ENCODE data around the gene ZNF544.
A peak's percentile ranks its signal among the peaks of the same experiment; 100 is the strongest.

ZNF544 gene

GRCh38 chr19:58228585-58229254, at the start of gene ZNF544:
ZNF544 (plus strand) TSS chr19:58228914; CDS start chr19:58244024, 15,110 bp downstream.
- peak; percentile 75 to 76 for DNase-seq (ENCODE audit: low read depth in 2 of 2)
- peak; percentile 29 for TF ChIP-seq CTCF (IDR thresholded peaks at IDR 0.05; ENCODE audit: low read depth, low read length)
- peak within 1 kb of the TSS; percentile 88 to 95 for H3K4me3 ChIP-seq (replicated peaks in 1 of 2; ENCODE audit: low read depth in 2 of 2, low read length in 2 of 2)

- peak; percentile 73 for TF ChIP-seq CTCF (IDR thresholded peaks at IDR 0.05; ENCODE audit: low read depth, low read length)
- peak; percentile 44 to 68 for DNase-seq (ENCODE audit: low read depth in 2 of 2)
- H3K4me3 ChIP-seq (replicated peaks in 1 of 2; ENCODE audit: low read depth in 2 of 2, low read length in 2 of 2): peak overlapping the region; percentile 90
Observed at GRCh38 chr19:58181902-58182576, 46.7 kb upstream of the ZNF544 start.

- DNase-seq (ENCODE audit: low read depth in 2 of 2): no peak
- peak overlapping the region; percentile 90 for H3K4me3 ChIP-seq (replicated peaks in 1 of 2; ENCODE audit: low read depth in 2 of 2, low read length in 2 of 2)
- no peak for TF ChIP-seq CTCF (IDR thresholded peaks at IDR 0.05; ENCODE audit: low read depth, low read length)
Observed at GRCh38 chr19:58182577-58182988, 46.1 kb upstream of the ZNF544 start.

DNA sequence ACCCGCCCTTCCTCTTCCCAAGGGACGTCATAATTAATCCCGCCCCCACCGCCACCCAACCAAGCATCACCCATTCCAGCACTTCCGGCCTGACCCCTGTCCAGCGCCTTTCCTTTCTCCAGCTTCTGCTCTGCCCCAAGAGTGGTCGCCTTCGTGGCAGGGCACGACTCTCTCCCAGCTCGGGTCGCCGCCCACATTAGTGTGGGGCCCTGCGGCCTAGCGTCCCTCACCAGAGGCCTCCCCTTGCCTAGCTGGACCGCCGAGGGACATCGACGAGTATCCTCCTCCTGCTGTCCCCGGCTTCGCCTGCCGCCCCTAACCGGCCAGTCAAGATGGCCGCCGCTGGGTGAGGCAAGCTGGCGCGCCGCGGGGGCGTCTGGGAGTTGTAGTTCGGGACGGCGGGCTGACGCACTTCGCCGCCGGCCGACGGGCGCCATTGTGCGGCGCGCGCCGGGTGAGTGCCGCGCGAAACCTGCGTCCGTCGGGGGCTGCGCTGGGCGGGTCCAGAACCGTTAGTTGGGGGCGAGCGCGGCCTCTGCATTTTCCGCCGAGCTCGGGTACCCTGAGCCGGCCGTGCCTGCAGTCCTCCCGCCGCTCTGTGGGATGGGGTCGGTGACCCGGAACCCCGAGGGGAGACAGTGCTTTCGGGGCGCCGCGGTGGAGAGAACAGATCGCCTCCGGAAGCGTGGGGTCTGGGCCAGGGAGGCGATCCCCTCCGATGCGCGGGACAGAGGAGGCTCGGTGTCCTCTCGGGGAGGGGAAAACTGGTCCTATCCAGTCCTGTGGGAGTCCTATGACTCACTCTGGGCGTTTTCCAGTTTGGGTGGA, 45.5 kb upstream of the ZNF544 start, which contains the start of gene ZNF274:
TSS of gene ZNF274 (plus strand) at position 73 of the 828 bp plus-strand sequence. CDS start 905 bp downstream, outside the sequence.
- H3K4me3 ChIP-seq (replicated peaks in 1 of 2; ENCODE audit: low read depth in 2 of 2, low read length in 2 of 2): peak within 1 kb of the TSS; percentile 90
- TF ChIP-seq CTCF (IDR thresholded peaks at IDR 0.05; ENCODE audit: low read depth, low read length): no peak
- peak; percentile 95 to 98 for DNase-seq (ENCODE audit: low read depth in 2 of 2)

DNA sequence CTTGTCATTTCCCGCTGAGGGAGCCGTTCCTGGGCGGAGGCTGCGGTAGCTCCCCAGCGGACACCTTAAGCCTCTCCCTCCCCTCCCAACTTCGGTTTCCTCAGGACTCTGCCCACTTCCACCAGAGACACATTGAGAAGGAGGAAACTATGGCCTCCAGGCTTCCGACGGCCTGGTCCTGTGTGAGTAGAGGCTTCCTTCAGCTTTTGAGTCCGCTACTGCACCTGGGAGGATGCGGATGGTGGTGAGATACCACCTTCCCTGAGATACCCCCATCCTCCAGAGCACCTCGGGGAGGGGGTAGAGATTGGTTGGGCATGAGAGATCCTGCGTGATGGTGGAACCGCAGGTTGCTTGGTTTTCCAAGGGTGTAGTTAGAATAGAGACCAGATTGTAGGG, 44.9 kb upstream of the ZNF544 start:
- peak overlapping the region; percentile 90 for H3K4me3 ChIP-seq (replicated peaks in 1 of 2; ENCODE audit: low read depth in 2 of 2, low read length in 2 of 2)
- TF ChIP-seq CTCF (IDR thresholded peaks at IDR 0.05; ENCODE audit: low read depth, low read length): no peak
- DNase-seq (ENCODE audit: low read depth in 2 of 2): no peak

GRCh38 chr19:58196901-58197616, 31.7 kb upstream of the ZNF544 start:
- no peak for TF ChIP-seq CTCF (IDR thresholded peaks at IDR 0.05; ENCODE audit: low read depth, low read length)
- H3K4me3 ChIP-seq (replicated peaks in 1 of 2; ENCODE audit: low read depth in 2 of 2, low read length in 2 of 2): no peak overlapping the region
- DNase-seq (ENCODE audit: low read depth in 2 of 2): peak; percentile 28 to 55
